Activated T-helper 1 cell treated with anti-CD3 and anti-CD28 coated beads, Interleukin-12 subunit alpha, Interleukin-12 subunit beta, Interleukin-2, Interleukin-4 antibody, amounts not matched to agents 30 ng/mL and 10 ng/mL and 1 ng/mL, durations not matched to agents 14 hours and 24 hours and 36 hours (primary cell): ENCODE measurements around the gene CLIC3. TPM values are rescaled to one million over a fixed set of nuclear protein-coding genes. Genes with fewer than 3 reads are reported as not detected.

Source experiments
- DNase-seq: peaks from one replicate; pipeline ENCODE4 v3.0.0; 2021; ENCODE audit warnings: low spot score
- H3K27ac Mint-ChIP-seq: one replicate; pipeline ENCODE4 v1.8.0; 2021; ENCODE audit warnings: mild to moderate bottlenecking, mixed read lengths
- H3K27me3 Mint-ChIP-seq: one replicate; pipeline ENCODE4 v1.8.0; 2022; ENCODE audit warnings: mild to moderate bottlenecking, moderate library complexity, mixed read lengths; ENCODE audit not compliant: insufficient read depth
- H3K36me3 Mint-ChIP-seq: one replicate; pipeline ENCODE4 v1.8.0; 2021; ENCODE audit warnings: low read depth, mixed read lengths
- H3K4me1 Mint-ChIP-seq: one replicate; pipeline ENCODE4 v1.8.0; 2021; ENCODE audit warnings: low read depth, mixed read lengths
- H3K4me3 Mint-ChIP-seq: one replicate; pipeline ENCODE4 v1.8.0; 2021; ENCODE audit warnings: mild to moderate bottlenecking, moderate library complexity, mixed read lengths
- H3K9me3 Mint-ChIP-seq: one replicate; pipeline ENCODE4 v1.8.0; 2021; ENCODE audit warnings: mixed read lengths
- intact Hi-C: fragments of 100-400 bp; cut with micrococcal nuclease; formaldehyde crosslinking; loops from one replicate; pipeline ENCODE4 v1.15.1; 2024
- total RNA-seq: library from RNA; stranded (reverse); gene quantifications from 2 replicates; pipeline ENCODE4 v1.2.3, GENCODE V29; 2022

The CLIC3 gene
- total RNA-seq, 1 donor from 2014 or later: not detected

- H3K27me3 Mint-ChIP-seq: peaks cover 5% of the 10 kb centered on the region
- intact Hi-C loops: no loop called here
- no peaks in the 10 kb centered on the region for H3K36me3 Mint-ChIP-seq
- DNase-seq: no peak
- peaks cover 15% of the 10 kb centered on the region for H3K4me1 Mint-ChIP-seq
- H3K27ac Mint-ChIP-seq: no peak overlapping the region
- no peak overlapping the region for H3K4me3 Mint-ChIP-seq
- no peaks in the 10 kb centered on the region for H3K9me3 Mint-ChIP-seq
Observed at GRCh38 chr9:136968333-136969127, 27.8 kb downstream of the CLIC3 start.

- Mint-ChIP-seq H3K27ac (peak overlapping the region; percentile 69), H3K9me3 (no peaks in the 10 kb centered on the region), H3K4me3 (peak overlapping the region; percentile 48), H3K27me3 (peaks cover 5% of the 10 kb centered on the region), H3K36me3 (no peaks in the 10 kb centered on the region), H3K4me1 (peaks cover 15% of the 10 kb centered on the region)
- intact Hi-C loops: no loop called here
- no peak for DNase-seq
Observed at GRCh38 chr9:136965771-136966484, 30.4 kb downstream of the CLIC3 start.

- no peak for DNase-seq
- Mint-ChIP-seq H3K36me3 (no peaks in the 10 kb centered on the region), H3K4me3 (no peak overlapping the region), H3K27me3 (peaks cover 5% of the 10 kb centered on the region), H3K27ac (no peak overlapping the region), H3K4me1 (peaks cover 15% of the 10 kb centered on the region), H3K9me3 (no peaks in the 10 kb centered on the region)
- intact Hi-C loops: no loop called here
Observed at GRCh38 chr9:136964833-136965422, 31.4 kb downstream of the CLIC3 start.

- no peak overlapping the region for H3K4me3 Mint-ChIP-seq
- no peak for DNase-seq
- no peaks in the 10 kb centered on the region for H3K9me3 Mint-ChIP-seq
- H3K27ac Mint-ChIP-seq: no peak overlapping the region
- peaks cover 15% of the 10 kb centered on the region for H3K4me1 Mint-ChIP-seq
- no peaks in the 10 kb centered on the region for H3K36me3 Mint-ChIP-seq
- H3K27me3 Mint-ChIP-seq: peaks cover 5% of the 10 kb centered on the region
- intact Hi-C loops: no loop called here
Observed at GRCh38 chr9:136964171-136964689, 32.1 kb downstream of the CLIC3 start.

- DNase-seq: no peak
- Mint-ChIP-seq H3K9me3 (no peaks in the 10 kb centered on the region), H3K27ac (no peak overlapping the region), H3K4me1 (peaks cover 15% of the 10 kb centered on the region), H3K4me3 (no peak overlapping the region), H3K36me3 (no peaks in the 10 kb centered on the region), H3K27me3 (peaks cover 5% of the 10 kb centered on the region)
- intact Hi-C loops: no loop called here
Observed at GRCh38 chr9:136963751-136964150, 32.6 kb downstream of the CLIC3 start.

GRCh38 chr9:136963341-136963740, 33.0 kb downstream of the CLIC3 start:
- Mint-ChIP-seq H3K27ac (no peak overlapping the region), H3K27me3 (peaks cover 5% of the 10 kb centered on the region), H3K4me3 (no peak overlapping the region), H3K9me3 (no peaks in the 10 kb centered on the region), H3K36me3 (no peaks in the 10 kb centered on the region), H3K4me1 (peaks cover 15% of the 10 kb centered on the region)
- no peak for DNase-seq
- intact Hi-C loops: no loop called here

GRCh38 chr9:136962701-136963248, 33.6 kb downstream of the CLIC3 start:
- H3K27ac Mint-ChIP-seq: no peak overlapping the region
- peaks cover 5% of the 10 kb centered on the region for H3K27me3 Mint-ChIP-seq
- H3K4me3 Mint-ChIP-seq: no peak overlapping the region
- no peaks in the 10 kb centered on the region for H3K36me3 Mint-ChIP-seq
- no peaks in the 10 kb centered on the region for H3K9me3 Mint-ChIP-seq
- no peak for DNase-seq
- peaks cover 15% of the 10 kb centered on the region for H3K4me1 Mint-ChIP-seq
- intact Hi-C loops: no loop called here

- peaks cover 3% of the 10 kb centered on the region for H3K27me3 Mint-ChIP-seq
Observed at GRCh38 chr9:136962163-136962562, 34.2 kb downstream of the CLIC3 start.

GRCh38 chr9:136961279-136962065, 34.9 kb downstream of the CLIC3 start:
- H3K27me3 Mint-ChIP-seq: no peaks in the 10 kb centered on the region
- H3K27ac Mint-ChIP-seq: no peak overlapping the region
- peaks cover 14% of the 10 kb centered on the region for H3K4me1 Mint-ChIP-seq
- no peak overlapping the region for H3K4me3 Mint-ChIP-seq
- intact Hi-C loops: no loop called here
- H3K9me3 Mint-ChIP-seq: peaks cover 5% of the 10 kb centered on the region
- DNase-seq: no peak
- no peaks in the 10 kb centered on the region for H3K36me3 Mint-ChIP-seq

More at GRCh38 chr9:136962163-136962562, 34.2 kb downstream of the CLIC3 start:
- Mint-ChIP-seq H3K27ac (no peak overlapping the region), H3K36me3 (no peaks in the 10 kb centered on the region), H3K9me3 (no peaks in the 10 kb centered on the region), H3K4me1 (peaks cover 15% of the 10 kb centered on the region), H3K4me3 (no peak overlapping the region)
- intact Hi-C loops: no loop called here
- DNase-seq: no peak

GRCh38 chr9:136960938-136961275, 35.5 kb downstream of the CLIC3 start:
- Mint-ChIP-seq H3K9me3 (peaks cover 9% of the 10 kb centered on the region), H3K27me3 (no peaks in the 10 kb centered on the region), H3K4me1 (peaks cover 9% of the 10 kb centered on the region), H3K27ac (no peak overlapping the region), H3K4me3 (no peak overlapping the region), H3K36me3 (no peaks in the 10 kb centered on the region)
- intact Hi-C loops: no loop called here
- DNase-seq: no peak

- H3K4me1 Mint-ChIP-seq: peaks cover 4% of the 10 kb centered on the region
- no peaks in the 10 kb centered on the region for H3K27me3 Mint-ChIP-seq
- H3K27ac Mint-ChIP-seq: no peak overlapping the region
- intact Hi-C loops: no loop called here
- H3K4me3 Mint-ChIP-seq: no peak overlapping the region
- H3K9me3 Mint-ChIP-seq: peaks cover 9% of the 10 kb centered on the region
- H3K36me3 Mint-ChIP-seq: no peaks in the 10 kb centered on the region
- DNase-seq: no peak
Observed at GRCh38 chr9:136960212-136960937, 36.0 kb downstream of the CLIC3 start.
